GM19240 (cell line): ENCODE data around the gene HSD17B2.
"Not testable (repeated sequence)": the region's sequence is repeated elsewhere in the genome, so short reads cannot be mapped to it uniquely, and the experiment has no call there.

Source experiments
- DNase-seq: peaks from one replicate; pipeline ENCODE4 v3.0.0; 2011; ENCODE audit warnings: low spot score; ENCODE audit not compliant: insufficient read length

Gene HSD17B2

GRCh38 chr16:82124651-82125050, 89.6 kb downstream of the HSD17B2 start:
- DNase-seq = no peak

GRCh38 chr16:82129881-82130280, 94.8 kb downstream of the HSD17B2 start:
- DNase-seq = no peak

GRCh38 chr16:82133798-82134197, 98.7 kb downstream of the HSD17B2 start:
- no peak for DNase-seq

- DNase-seq = no peak
Observed at GRCh38 chr16:82134846-82135245, 99.8 kb downstream of the HSD17B2 start.

GRCh38 chr16:82135844-82136243, 100.8 kb downstream of the HSD17B2 start:
- DNase-seq = no peak

- no peak for DNase-seq
Observed at GRCh38 chr16:82136956-82137821, 102.1 kb downstream of the HSD17B2 start.

DNA sequence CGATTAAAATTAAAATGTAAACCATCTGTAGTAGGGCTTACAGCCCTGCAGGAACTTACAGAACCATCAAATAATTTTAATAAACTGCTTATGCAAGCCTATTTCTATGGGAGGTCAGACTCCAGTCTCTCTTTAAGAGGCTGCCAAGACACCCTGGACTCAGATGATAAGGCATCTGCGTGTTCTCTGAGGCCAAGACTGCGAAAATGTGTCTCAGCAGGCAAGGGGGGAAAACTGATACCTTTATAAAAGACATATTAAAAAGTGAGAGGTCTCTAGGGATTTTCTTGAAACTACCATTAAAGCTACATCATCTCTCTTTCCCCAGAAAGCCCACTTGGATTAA, 102.7 kb downstream of the HSD17B2 start:
- DNase-seq = no peak

DNA sequence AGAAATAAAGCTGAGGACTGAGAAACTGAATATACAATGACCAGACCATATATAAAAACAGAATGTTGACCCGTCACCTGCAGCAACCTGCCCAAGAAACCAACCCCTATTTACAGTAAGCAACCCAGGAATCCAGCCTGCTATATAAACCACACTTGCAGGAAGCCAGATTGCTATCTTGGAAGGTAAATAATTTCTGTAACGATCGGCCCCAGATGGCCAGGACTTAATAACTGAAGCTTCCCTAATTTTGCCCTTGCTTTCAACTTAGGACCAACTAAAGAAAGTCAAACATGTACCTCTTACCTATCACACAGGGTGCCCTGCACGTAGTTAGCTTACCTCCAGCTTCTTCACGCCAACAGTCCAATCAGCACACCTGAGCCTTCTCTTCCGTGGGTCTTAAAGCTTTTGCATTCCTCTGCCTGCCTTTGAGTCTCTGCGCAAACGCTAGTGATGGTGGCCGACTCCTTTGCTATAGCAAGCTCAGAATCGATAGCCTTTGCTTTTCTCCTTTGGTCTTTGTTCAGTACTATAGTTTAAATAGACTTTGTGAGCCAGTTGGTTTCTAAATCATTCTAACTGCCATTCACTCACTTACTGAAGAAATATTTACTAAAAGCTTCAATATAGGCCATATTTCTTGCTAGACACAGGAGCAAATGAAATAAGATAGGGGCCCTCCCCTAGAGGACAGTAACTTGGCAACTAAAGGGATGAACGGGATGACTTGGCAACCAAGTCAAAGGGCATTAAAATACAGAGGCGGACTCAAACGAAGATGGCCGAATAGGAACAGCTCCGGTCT, 103.6 kb downstream of the HSD17B2 start:
- DNase-seq = no peak

GRCh38 chr16:82139286-82139571, 104.2 kb downstream of the HSD17B2 start:
- not testable (repeated sequence) for DNase-seq

GRCh38 chr16:82146556-82146955, 111.5 kb downstream of the HSD17B2 start:
- no peak for DNase-seq

GRCh38 chr16:82146957-82147356, 111.9 kb downstream of the HSD17B2 start:
- DNase-seq = no peak

DNA sequence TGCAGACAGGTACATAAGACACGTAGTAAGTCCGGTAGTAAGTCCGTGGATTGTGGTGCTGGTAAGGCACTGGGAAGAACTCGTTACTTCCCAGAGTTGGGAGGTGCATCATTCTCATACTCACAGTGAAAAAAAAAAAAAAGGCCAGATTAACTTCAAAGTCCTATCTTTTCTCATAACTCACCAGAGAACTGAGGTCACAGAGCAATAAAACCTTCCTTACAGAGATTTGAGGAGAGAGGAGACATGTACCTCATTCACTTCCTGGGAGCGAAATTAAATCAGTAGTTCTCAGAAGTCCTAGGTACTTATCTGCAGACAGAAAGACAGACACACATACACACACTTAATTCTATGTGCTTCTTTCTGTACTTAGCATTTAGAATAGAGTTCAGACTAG, 112.5 kb downstream of the HSD17B2 start:
- DNase-seq = no peak
